NB4 (cell line): ENCODE measurements around the gene POLG2.

Experiments used
- DNase-seq: peaks from one replicate; pipeline ENCODE4 v3.0.0; 2010; ENCODE audit warnings: low read depth
- H3K4me3 ChIP-seq: one replicate; pipeline ENCODE4 v1.5.1; 2011; ENCODE audit warnings: mild to moderate bottlenecking, low read depth, low read length, moderate library complexity
- MYC ChIP-seq: IDR thresholded peaks from 2 replicates; pipeline ENCODE4 v1.6.1; 2011; ENCODE audit warnings: low read depth, low read length
- POLR2A ChIP-seq: IDR thresholded peaks from 2 replicates; pipeline ENCODE4 v1.6.1; 2011; ENCODE audit warnings: mild to moderate bottlenecking; ENCODE audit not compliant: insufficient read length; ENCODE audit errors: extremely low read depth
- TF ChIP-seq, protein P1 (sequence below): IDR thresholded peaks from 2 replicates; pipeline ENCODE4 v1.6.1; 2011; ENCODE audit warnings: low read depth, low read length
- TF ChIP-seq, protein P2 (sequence below): IDR thresholded peaks from one replicate; pipeline ENCODE4 v1.5.1; 2012; ENCODE audit warnings: low read depth, low read length

Gene POLG2

DNA sequence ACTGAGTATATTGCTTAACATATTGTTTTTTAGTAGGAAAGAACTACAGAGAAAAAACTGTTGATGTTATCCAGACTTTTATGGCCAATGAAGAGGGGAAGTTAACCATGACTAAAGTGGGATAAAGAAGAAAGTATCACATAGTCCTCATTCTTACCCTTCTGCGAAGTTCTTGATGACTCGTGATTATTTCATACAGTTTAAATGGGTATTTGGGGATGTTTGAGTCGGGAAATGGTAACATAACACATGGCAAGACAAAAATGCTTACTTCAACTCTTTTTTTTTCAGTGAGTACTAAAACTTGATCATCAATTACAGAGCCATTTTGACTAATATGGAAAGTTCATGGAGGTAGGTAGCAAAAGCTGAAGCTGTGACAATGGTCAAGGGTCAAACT, 4.9 kb downstream of the POLG2 start:
- no peak for DNase-seq
- no peak overlapping the region for H3K4me3 ChIP-seq
- TF ChIP-seq, protein P1, sequence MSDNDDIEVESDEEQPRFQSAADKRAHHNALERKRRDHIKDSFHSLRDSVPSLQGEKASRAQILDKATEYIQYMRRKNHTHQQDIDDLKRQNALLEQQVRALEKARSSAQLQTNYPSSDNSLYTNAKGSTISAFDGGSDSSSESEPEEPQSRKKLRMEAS, result no peak
- TF ChIP-seq MYC, result no peak
- TF ChIP-seq POLR2A, result no peak
- TF ChIP-seq, protein P2, sequence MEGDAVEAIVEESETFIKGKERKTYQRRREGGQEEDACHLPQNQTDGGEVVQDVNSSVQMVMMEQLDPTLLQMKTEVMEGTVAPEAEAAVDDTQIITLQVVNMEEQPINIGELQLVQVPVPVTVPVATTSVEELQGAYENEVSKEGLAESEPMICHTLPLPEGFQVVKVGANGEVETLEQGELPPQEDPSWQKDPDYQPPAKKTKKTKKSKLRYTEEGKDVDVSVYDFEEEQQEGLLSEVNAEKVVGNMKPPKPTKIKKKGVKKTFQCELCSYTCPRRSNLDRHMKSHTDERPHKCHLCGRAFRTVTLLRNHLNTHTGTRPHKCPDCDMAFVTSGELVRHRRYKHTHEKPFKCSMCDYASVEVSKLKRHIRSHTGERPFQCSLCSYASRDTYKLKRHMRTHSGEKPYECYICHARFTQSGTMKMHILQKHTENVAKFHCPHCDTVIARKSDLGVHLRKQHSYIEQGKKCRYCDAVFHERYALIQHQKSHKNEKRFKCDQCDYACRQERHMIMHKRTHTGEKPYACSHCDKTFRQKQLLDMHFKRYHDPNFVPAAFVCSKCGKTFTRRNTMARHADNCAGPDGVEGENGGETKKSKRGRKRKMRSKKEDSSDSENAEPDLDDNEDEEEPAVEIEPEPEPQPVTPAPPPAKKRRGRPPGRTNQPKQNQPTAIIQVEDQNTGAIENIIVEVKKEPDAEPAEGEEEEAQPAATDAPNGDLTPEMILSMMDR, result no peak

DNA sequence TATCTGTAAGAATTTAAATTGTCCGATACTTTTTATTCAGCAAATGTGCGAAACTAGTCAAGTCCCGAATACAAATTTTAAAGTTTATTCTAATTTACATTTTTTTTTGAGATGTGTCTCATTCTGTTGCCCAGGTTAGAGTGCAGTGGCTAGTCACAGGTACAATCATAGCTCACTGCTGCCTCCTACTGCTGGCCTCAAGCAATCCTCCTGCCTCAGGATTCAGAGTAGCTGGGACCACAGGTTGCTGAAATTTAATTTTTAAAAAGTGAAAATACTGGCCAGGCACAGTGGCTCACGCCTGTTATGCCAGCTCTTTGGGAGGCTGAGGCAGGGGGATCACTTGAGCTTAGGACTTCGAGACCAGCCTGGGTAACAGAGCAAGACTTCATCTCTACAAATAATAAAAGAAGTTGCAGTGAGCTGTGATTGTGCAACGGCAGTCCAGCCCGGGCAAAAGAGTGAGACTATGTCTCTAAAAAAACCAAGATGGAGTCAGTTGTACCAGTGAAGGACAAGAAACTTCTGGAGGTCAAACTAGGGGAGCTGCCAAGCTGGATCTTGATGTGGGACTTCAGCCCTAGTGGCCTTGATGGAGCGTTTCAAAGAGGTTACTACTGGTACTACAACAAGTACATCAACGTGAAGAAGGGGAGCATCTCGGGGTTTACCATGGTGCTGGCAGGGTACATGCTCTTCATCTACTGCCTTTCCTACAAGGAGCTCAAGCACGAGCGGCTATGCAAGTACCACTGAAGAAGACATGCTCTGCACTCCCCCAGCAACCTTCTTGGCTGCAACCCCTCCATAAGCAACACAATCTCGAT, 5.6 kb downstream of the POLG2 start:
- DNase-seq, result peak; percentile 69

DNA sequence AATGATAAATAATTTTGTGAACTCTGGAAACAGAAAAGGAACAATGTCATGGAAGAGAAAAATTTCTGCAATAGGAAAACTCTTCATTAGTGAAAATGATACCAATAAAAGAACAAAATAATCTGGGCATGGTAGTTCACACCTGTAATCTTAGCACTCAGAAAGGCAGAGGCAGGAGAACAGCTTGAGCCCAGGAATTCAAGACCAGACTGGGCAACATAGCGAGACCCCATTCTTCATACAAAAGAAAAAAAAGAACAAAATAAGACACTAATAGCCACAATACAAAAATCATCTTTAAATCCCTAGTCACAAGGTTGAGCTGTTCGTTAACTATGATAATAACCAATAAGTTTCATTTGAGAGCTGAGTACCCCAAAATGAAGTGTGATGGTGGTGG, 8.6 kb downstream of the POLG2 start:
- DNase-seq, result no peak
- H3K4me3 ChIP-seq, result no peak overlapping the region
- TF ChIP-seq MYC, result no peak
- TF ChIP-seq, protein P1, result no peak
- TF ChIP-seq, protein P2, result no peak
- no peak for TF ChIP-seq POLR2A

More for the DNA sequence above, 5.6 kb downstream of the POLG2 start:
- TF ChIP-seq, protein P1, result no peak
- TF ChIP-seq MYC (no peak), POLR2A (no peak)
- TF ChIP-seq, protein P2, result peak; percentile 69
- no peak overlapping the region for H3K4me3 ChIP-seq

DNA sequence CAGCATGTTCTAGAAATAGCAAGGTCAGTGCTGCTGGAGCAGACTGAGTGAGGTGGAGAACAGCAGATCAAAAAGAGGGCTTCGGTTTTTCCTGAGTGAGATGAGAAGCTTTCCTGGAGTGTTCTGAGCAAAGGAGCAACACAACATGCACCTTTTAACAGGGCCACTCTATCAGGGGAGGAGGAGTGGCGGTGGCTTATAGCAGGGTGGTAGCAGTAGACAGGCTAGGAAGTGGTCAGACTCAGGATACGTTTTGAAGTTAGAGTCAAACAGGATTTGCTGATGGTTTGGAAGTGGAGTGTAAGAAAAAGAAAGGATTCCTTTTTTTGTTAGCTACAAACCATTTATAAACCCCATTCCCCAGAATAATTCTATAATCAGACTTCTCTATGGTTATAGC, 12.5 kb downstream of the POLG2 start:
- H3K4me3 ChIP-seq, result no peak overlapping the region
- DNase-seq, result no peak
- TF ChIP-seq POLR2A (no peak), MYC (no peak)
- TF ChIP-seq, protein P1, result no peak
- TF ChIP-seq, protein P2, result no peak

DNA sequence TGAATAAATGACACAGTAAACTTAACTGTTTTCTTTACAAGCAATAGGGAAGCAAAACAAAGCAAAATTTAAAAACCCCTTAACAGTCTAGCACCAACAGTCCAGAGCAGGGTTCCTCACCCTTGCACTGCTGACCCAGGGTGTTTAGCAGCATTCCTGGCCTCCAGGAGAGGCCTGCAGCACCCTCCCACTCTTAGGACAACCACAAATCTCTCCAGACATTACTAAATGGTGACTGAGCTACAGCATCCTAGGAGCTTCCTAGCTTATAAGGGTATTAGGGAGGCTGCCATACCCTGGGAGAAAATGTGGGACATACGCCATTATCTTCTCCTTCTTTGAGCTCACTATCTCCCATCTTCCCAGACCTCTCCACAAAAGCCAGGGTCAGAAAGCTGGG, 15.9 kb downstream of the POLG2 start:
- no peak for TF ChIP-seq MYC
- no peak for TF ChIP-seq POLR2A
- TF ChIP-seq, protein P1, result no peak
- TF ChIP-seq, protein P2, result no peak
- DNase-seq, result no peak
- no peak overlapping the region for H3K4me3 ChIP-seq
